Loucy (cell line): ENCODE measurements around the gene HOXD10.
A peak's percentile ranks its signal among the peaks of the same experiment; 100 is the strongest.

Experiments used
- H2AFZ ChIP-seq: fragments of 200-600 bp; sonication (generic); 2 replicates; pipeline ENCODE4 v1.6.0; 2016; ENCODE audit warnings: antibody characterized with exemption, mild to moderate bottlenecking, low read length, moderate library complexity
- H3F3A ChIP-seq: fragments of 200-600 bp; 2 replicates; pipeline ENCODE4 v1.6.0; 2016; ENCODE audit warnings: antibody characterized with exemption, low read depth, mild to moderate bottlenecking
- H3K27me3 ChIP-seq: fragments of 200-600 bp; sonication (generic); 2 replicates; pipeline ENCODE4 v1.6.1; 2014; ENCODE audit warnings: low read length, mild to moderate bottlenecking; ENCODE audit not compliant: insufficient read depth, poor library complexity, severe bottlenecking
- H3K36me3 ChIP-seq: fragments of 200-600 bp; sonication (generic); 2 replicates; pipeline ENCODE4 v1.6.1; 2016; ENCODE audit warnings: low read length; ENCODE audit not compliant: insufficient read depth
- H3K4me1 ChIP-seq: fragments of 200-600 bp; sonication (generic); 2 replicates; pipeline ENCODE4 v1.5.1; 2014; ENCODE audit warnings: low read length, mild to moderate bottlenecking; ENCODE audit not compliant: insufficient read depth, poor library complexity, severe bottlenecking
- H3K4me2 ChIP-seq: fragments of 200-600 bp; sonication (generic); 2 replicates; pipeline ENCODE4 v1.6.0; 2014; ENCODE audit warnings: antibody characterized with exemption, low read length, low read depth, mild to moderate bottlenecking; ENCODE audit not compliant: poor library complexity, severe bottlenecking
- H3K4me3 ChIP-seq: fragments of 200-600 bp; sonication (generic); 2 replicates; pipeline ENCODE4 v1.5.1; 2014; ENCODE audit warnings: low read length, mild to moderate bottlenecking, mixed read lengths; ENCODE audit not compliant: poor library complexity, severe bottlenecking
- H3K79me2 ChIP-seq: fragments of 200-600 bp; sonication (generic); 2 replicates; pipeline ENCODE4 v1.6.1; 2014; ENCODE audit warnings: low read length; ENCODE audit not compliant: insufficient read depth
- H3K9ac ChIP-seq: fragments of 200-600 bp; sonication (generic); 2 replicates; pipeline ENCODE4 v1.6.0; 2014; ENCODE audit warnings: mild to moderate bottlenecking, low read depth, low read length, moderate library complexity; ENCODE audit not compliant: poor library complexity, severe bottlenecking
- H3K9me2 ChIP-seq: fragments of 200-600 bp; sonication (generic); replicated peaks from 2 replicates; pipeline ENCODE4 v1.6.1; 2016; ENCODE audit warnings: low read depth, low read length, mixed read lengths
- H3K9me3 ChIP-seq: fragments of 200-600 bp; sonication (generic); 2 replicates; pipeline ENCODE4 v1.6.1; 2014; ENCODE audit warnings: mild to moderate bottlenecking, antibody characterized with exemption, low read length, low read depth; ENCODE audit not compliant: insufficient read depth
- H4K20me1 ChIP-seq: fragments of 200-600 bp; sonication (generic); 2 replicates; pipeline ENCODE4 v1.6.0; 2014; ENCODE audit warnings: antibody characterized with exemption, low read length, mild to moderate bottlenecking; ENCODE audit not compliant: insufficient read depth, poor library complexity, severe bottlenecking
- EZH2phosphoT487 ChIP-seq: fragments of 200-600 bp; IDR thresholded peaks from 2 replicates; pipeline ENCODE4 v1.6.1; 2018; ENCODE audit warnings: antibody characterized with exemption, mild to moderate bottlenecking, moderate library complexity, borderline replicate concordance
- TF ChIP-seq, protein P1 (sequence below): fragments of 200-600 bp; sonication (generic); conservative IDR thresholded peaks from 2 replicates; pipeline ENCODE4 v1.5.1; 2014; ENCODE audit warnings: mild to moderate bottlenecking, antibody characterized with exemption, low read length

The HOXD10 gene

DNA sequence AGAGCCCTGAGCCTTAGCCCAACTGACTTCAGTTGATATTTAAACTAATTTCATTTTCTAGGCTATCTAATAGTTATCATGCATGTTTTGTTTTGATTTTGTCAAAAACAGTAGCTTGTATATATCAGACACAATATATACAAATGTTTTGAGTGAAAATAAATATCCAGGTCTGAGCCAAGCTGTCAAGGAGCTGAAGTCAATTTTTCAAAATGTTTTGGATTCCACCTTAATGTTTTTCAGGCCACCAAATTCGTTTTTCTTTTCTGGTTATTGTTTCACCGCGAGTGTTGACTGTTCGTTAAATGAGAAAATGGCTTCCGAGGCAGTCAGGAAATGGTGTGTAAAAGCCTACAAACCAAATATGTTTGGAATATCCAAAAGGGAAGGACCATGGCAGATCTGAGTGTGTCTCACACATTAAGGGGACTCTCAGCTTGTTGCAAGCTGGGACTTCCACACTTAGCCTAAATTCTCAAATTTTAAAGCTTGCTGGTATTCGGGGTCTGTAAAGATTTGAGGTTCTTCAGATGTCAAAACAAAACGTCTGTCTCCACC lies 14.2 kb upstream of the HOXD10 start:
- Histone ChIP-seq H3K27me3 (no peaks in the 10 kb centered on the region), H3K9me3 (no peaks in the 10 kb centered on the region), H3K9me2 (no peaks in the 10 kb centered on the region), H4K20me1 (no peaks in the 10 kb centered on the region), H3K4me1 (peaks cover 3% of the 10 kb centered on the region), H3K79me2 (no peaks in the 10 kb centered on the region), H3K9ac (no peak overlapping the region), H2AFZ (no peak overlapping the region), H3K4me2 (no peak overlapping the region), H3K4me3 (no peak overlapping the region), H3K36me3 (no peaks in the 10 kb centered on the region), H3F3A (no peaks in the 10 kb centered on the region)
- no peak for TF ChIP-seq EZH2phosphoT487
- TF ChIP-seq, protein P1, sequence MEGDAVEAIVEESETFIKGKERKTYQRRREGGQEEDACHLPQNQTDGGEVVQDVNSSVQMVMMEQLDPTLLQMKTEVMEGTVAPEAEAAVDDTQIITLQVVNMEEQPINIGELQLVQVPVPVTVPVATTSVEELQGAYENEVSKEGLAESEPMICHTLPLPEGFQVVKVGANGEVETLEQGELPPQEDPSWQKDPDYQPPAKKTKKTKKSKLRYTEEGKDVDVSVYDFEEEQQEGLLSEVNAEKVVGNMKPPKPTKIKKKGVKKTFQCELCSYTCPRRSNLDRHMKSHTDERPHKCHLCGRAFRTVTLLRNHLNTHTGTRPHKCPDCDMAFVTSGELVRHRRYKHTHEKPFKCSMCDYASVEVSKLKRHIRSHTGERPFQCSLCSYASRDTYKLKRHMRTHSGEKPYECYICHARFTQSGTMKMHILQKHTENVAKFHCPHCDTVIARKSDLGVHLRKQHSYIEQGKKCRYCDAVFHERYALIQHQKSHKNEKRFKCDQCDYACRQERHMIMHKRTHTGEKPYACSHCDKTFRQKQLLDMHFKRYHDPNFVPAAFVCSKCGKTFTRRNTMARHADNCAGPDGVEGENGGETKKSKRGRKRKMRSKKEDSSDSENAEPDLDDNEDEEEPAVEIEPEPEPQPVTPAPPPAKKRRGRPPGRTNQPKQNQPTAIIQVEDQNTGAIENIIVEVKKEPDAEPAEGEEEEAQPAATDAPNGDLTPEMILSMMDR, result no peak

DNA sequence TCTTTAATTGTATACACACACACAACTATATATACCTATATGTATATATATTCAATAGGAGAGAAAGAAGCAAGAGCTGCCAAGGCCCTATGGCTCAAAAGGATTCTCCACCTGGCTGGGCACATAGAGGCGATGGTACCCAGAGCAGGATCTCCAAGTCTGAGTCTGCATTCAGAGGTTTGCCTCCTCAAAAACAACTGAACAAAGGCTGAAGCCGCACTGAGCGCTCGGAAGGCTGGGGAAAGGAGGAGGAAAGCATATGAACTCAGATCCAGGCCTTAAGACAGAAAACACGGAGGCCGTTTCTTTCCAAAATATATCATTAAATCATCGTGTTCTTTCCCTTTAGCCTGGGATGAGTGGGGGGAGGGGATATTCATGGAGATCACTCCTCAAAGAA lies 13.4 kb upstream of the HOXD10 start:
- H3K4me3 ChIP-seq, result no peak overlapping the region
- TF ChIP-seq EZH2phosphoT487, result no peak
- TF ChIP-seq, protein P1, result no peak
- H4K20me1 ChIP-seq, result no peaks in the 10 kb centered on the region
- H2AFZ ChIP-seq, result no peak overlapping the region
- no peaks in the 10 kb centered on the region for H3K27me3 ChIP-seq
- no peaks in the 10 kb centered on the region for H3K36me3 ChIP-seq
- no peak overlapping the region for H3K9ac ChIP-seq
- H3F3A ChIP-seq, result no peaks in the 10 kb centered on the region
- no peaks in the 10 kb centered on the region for H3K9me2 ChIP-seq
- H3K4me1 ChIP-seq, result peaks cover 3% of the 10 kb centered on the region
- no peaks in the 10 kb centered on the region for H3K9me3 ChIP-seq
- H3K4me2 ChIP-seq, result no peak overlapping the region
- no peaks in the 10 kb centered on the region for H3K79me2 ChIP-seq

DNA sequence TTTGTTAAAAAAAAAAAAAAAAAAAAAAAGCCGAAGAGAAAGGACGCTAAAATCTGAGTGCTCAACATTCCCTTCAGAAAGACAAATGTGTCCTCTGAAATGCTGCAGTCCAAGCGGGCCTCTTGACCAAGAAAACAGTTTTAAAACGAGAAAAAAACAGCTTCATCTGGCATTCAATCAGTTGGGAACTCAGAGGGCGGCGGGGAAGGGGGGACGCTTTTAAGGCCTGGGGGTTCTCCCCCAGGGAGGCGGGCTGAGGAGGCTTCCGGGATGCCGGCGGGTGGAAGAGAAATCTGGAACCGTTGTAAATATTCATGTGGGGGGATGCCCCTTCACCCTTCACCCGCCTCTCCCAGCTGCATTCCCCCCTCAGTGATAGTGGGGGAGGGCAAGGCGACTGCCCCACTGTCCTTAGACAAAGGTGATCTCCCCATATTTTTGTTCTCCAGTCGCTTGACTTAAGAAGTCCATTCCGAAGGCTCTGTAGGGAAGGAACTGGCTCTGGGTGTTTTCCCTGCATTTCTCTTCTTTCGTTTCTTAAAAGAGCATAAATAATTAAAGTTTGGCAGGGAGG lies 12.7 kb upstream of the HOXD10 start:
- H3K9me2 ChIP-seq, result no peaks in the 10 kb centered on the region
- H3K9me3 ChIP-seq, result no peaks in the 10 kb centered on the region
- H3K4me2 ChIP-seq, result peak overlapping the region; percentile 46
- H3K79me2 ChIP-seq, result no peaks in the 10 kb centered on the region
- H3F3A ChIP-seq, result no peaks in the 10 kb centered on the region
- no peak overlapping the region for H3K4me3 ChIP-seq
- no peaks in the 10 kb centered on the region for H3K36me3 ChIP-seq
- H3K9ac ChIP-seq, result no peak overlapping the region
- H3K4me1 ChIP-seq, result peaks cover 3% of the 10 kb centered on the region
- no peaks in the 10 kb centered on the region for H4K20me1 ChIP-seq
- H3K27me3 ChIP-seq, result no peaks in the 10 kb centered on the region
- TF ChIP-seq EZH2phosphoT487, result no peak
- TF ChIP-seq, protein P1, result no peak
- H2AFZ ChIP-seq, result no peak overlapping the region
